IMR-90 (cell line): ENCODE measurements around the gene CALML3. TPM values are rescaled to one million over a fixed set of nuclear protein-coding genes. Genes with fewer than 3 reads are reported as not detected.

Source experiments
- ATAC-seq: fragments of 200-7000 bp; cut with Tn5 transposase; 2 replicates; pipeline ENCODE4 v1.9.1; 2020; ENCODE audit warnings: low read depth, mild to moderate bottlenecking, moderate library complexity
- BruUV-seq: library from RNA; stranded (reverse); fragments of 400-500 nt; replicated peaks from 2 replicates; lab custom pipeline; 2021; lab: Mats Ljungman, UMichigan
- CTCF ChIA-PET: fragments of 300-600 bp; formaldehyde crosslinking; extraction: SDS; loops from one replicate; lab custom pipeline; 2021; ENCODE audit warnings: antibody characterized with exemption; lab: Yijun Ruan, JAX
- POLR2A ChIA-PET: fragments of 300-600 bp; sonication (Branson Sonifier 250); formaldehyde crosslinking; loops from one replicate; lab custom pipeline; 2022; ENCODE audit warnings: antibody characterized with exemption; ENCODE audit not compliant: unreplicated experiment; lab: Charles Lee
- DNase-seq: peaks from one replicate; pipeline ENCODE4 v3.0.0; 2013
- H2AFZ ChIP-seq: replicated peaks from 2 replicates; pipeline ENCODE3; 2013; ENCODE audit warnings: low read length, mild to moderate bottlenecking; ENCODE audit not compliant: poor library complexity
- H2AK5ac ChIP-seq: 2 replicates; pipeline ENCODE4 v1.6.1; 2013; ENCODE audit warnings: low read depth, low read length, inconsistent platforms
- H2AK9ac ChIP-seq: replicated peaks from 2 replicates; pipeline ENCODE3; 2013; ENCODE audit warnings: mild to moderate bottlenecking, low read depth, low read length, moderate library complexity; ENCODE audit not compliant: poor library complexity
- H2BK120ac ChIP-seq: 2 replicates; pipeline ENCODE4 v1.6.1; 2013; ENCODE audit warnings: low read depth, low read length, inconsistent platforms
- H2BK15ac ChIP-seq: 3 replicates; pipeline ENCODE4 v1.6.1; 2013; ENCODE audit warnings: low read depth, low read length, inconsistent platforms
- H2BK20ac ChIP-seq: 2 replicates; pipeline ENCODE4 v1.6.1; 2013; ENCODE audit warnings: low read depth, mild to moderate bottlenecking, inconsistent platforms, low read length, moderate library complexity
- H2BK5ac ChIP-seq: 2 replicates; pipeline ENCODE4 v1.6.1; 2013; ENCODE audit warnings: mild to moderate bottlenecking, low read depth, low read length, inconsistent platforms; ENCODE audit not compliant: poor library complexity, severe bottlenecking
- H3K14ac ChIP-seq: replicated peaks from 2 replicates; pipeline ENCODE4 v1.6.1; 2013; ENCODE audit warnings: low read depth, low read length, inconsistent platforms
- H3K18ac ChIP-seq: 2 replicates; pipeline ENCODE4 v1.6.1; 2013; ENCODE audit warnings: low read depth, low read length, control low read depth
- H3K23ac ChIP-seq: 2 replicates; pipeline ENCODE4 v1.6.1; 2013; ENCODE audit warnings: low read depth, low read length, inconsistent platforms
- H3K27ac ChIP-seq: 2 replicates; pipeline ENCODE4 v1.5.1; 2013; ENCODE audit warnings: mild to moderate bottlenecking, control low read depth, low read length; ENCODE audit not compliant: insufficient read depth
- H3K27me3 ChIP-seq: 2 replicates; pipeline ENCODE4 v1.6.1; 2013; ENCODE audit warnings: low read length; ENCODE audit not compliant: control insufficient read depth, insufficient read depth
- H3K36me3 ChIP-seq: 2 replicates; pipeline ENCODE4 v1.6.1; 2013; ENCODE audit warnings: low read length, mixed read lengths; ENCODE audit not compliant: control insufficient read depth, insufficient read depth
- H3K4ac ChIP-seq: 2 replicates; pipeline ENCODE4 v1.6.1; 2013; ENCODE audit warnings: low read depth, low read length, inconsistent platforms
- H3K4me1 ChIP-seq: 2 replicates; pipeline ENCODE4 v1.6.1; 2013; ENCODE audit warnings: low read length, mixed read lengths; ENCODE audit not compliant: control insufficient read depth, insufficient read depth
- H3K4me2 ChIP-seq: 2 replicates; pipeline ENCODE4 v1.6.1; 2013; ENCODE audit warnings: low read depth, mild to moderate bottlenecking, control low read depth, low read length, moderate library complexity
- H3K4me3 ChIP-seq: 2 replicates; pipeline ENCODE4 v1.5.1; 2013; ENCODE audit warnings: low read depth, mild to moderate bottlenecking, control low read depth, low read length, moderate library complexity; ENCODE audit not compliant: insufficient read depth
- H3K56ac ChIP-seq: 2 replicates; pipeline ENCODE4 v1.6.1; 2013; ENCODE audit warnings: low read length, inconsistent platforms; ENCODE audit not compliant: insufficient read depth; ENCODE audit errors: extremely low read depth
- H3K79me1 ChIP-seq, 2 experiments: 2 replicates each; pipeline ENCODE4 v1.6.1; 2013; ENCODE audit warnings: low read length in 2 of 2, inconsistent platforms in 1 of 2, low read depth in 1 of 2
- H3K9ac ChIP-seq: 2 replicates; pipeline ENCODE4 v1.6.1; 2013; ENCODE audit warnings: low read depth, low read length, control low read depth
- H3K9me1 ChIP-seq: 2 replicates; pipeline ENCODE4 v1.6.1; 2013; ENCODE audit warnings: low read length, inconsistent platforms; ENCODE audit not compliant: insufficient read depth
- H3K9me3 ChIP-seq: 2 replicates; pipeline ENCODE4 v1.6.1; 2013; ENCODE audit warnings: low read length; ENCODE audit not compliant: control insufficient read depth, insufficient read depth
- H4K20me1 ChIP-seq: 2 replicates; pipeline ENCODE4 v1.6.1; 2013; ENCODE audit warnings: low read length, inconsistent platforms; ENCODE audit not compliant: insufficient read depth
- H4K5ac ChIP-seq: 2 replicates; pipeline ENCODE4 v1.6.1; 2013; ENCODE audit warnings: mild to moderate bottlenecking, low read depth, low read length, control low read depth
- H4K8ac ChIP-seq, 2 experiments: 2 replicates each; pipeline ENCODE4 v1.6.1; 2013; ENCODE audit warnings: low read depth in 2 of 2, low read length in 2 of 2, control low read depth in 1 of 2, inconsistent platforms in 1 of 2
- H4K91ac ChIP-seq: 2 replicates; pipeline ENCODE4 v1.6.1; 2013; ENCODE audit warnings: low read depth, low read length, inconsistent platforms; ENCODE audit not compliant: insufficient read depth
- BHLHE40 ChIP-seq: fragments of 150-350 bp; IDR thresholded peaks from 2 replicates; pipeline ENCODE4 v1.6.1; 2016; ENCODE audit warnings: mild to moderate bottlenecking, low read depth, low read length
- CEBPB ChIP-seq: IDR thresholded peaks from 2 replicates; pipeline ENCODE4 v1.6.1; 2012; ENCODE audit warnings: low read depth, low read length, improper control_type of control experiment
- CHD1 ChIP-seq: IDR thresholded peaks from 2 replicates; pipeline ENCODE4 v1.6.1; 2012; ENCODE audit warnings: low read depth, low read length, improper control_type of control experiment
- FOS ChIP-seq: fragments of 150-350 bp; IDR thresholded peaks from 2 replicates; pipeline ENCODE4 v1.6.1; 2016; ENCODE audit warnings: low read depth, low read length
- MAFK ChIP-seq: IDR thresholded peaks from 2 replicates; pipeline ENCODE4 v1.6.1; 2012; ENCODE audit warnings: low read depth, low read length, improper control_type of control experiment
- MAZ ChIP-seq: IDR thresholded peaks from 2 replicates; pipeline ENCODE4 v1.6.1; 2012; ENCODE audit warnings: low read depth, mild to moderate bottlenecking, low read length, improper control_type of control experiment, moderate library complexity, borderline replicate concordance
- MXI1 ChIP-seq: IDR thresholded peaks from 2 replicates; pipeline ENCODE4 v1.6.1; 2012; ENCODE audit warnings: low read depth, mild to moderate bottlenecking, low read length, moderate library complexity, borderline replicate concordance
- POLR2A ChIP-seq: IDR thresholded peaks from 2 replicates; pipeline ENCODE4 v1.6.1; 2012; ENCODE audit warnings: mild to moderate bottlenecking, low read depth, low read length
- RAD21 ChIP-seq: IDR thresholded peaks from 2 replicates; pipeline ENCODE4 v1.6.1; 2012; ENCODE audit warnings: low read length, improper control_type of control experiment
- RCOR1 ChIP-seq: IDR thresholded peaks from 2 replicates; pipeline ENCODE4 v1.6.1; 2012; ENCODE audit warnings: mild to moderate bottlenecking, low read length, improper control_type of control experiment; ENCODE audit not compliant: insufficient replicate concordance
- RFX5 ChIP-seq: IDR thresholded peaks from 2 replicates; pipeline ENCODE4 v1.8.0; 2012; ENCODE audit warnings: low read depth, mild to moderate bottlenecking, low read length, moderate library complexity
- SMC3 ChIP-seq: fragments of 150-350 bp; IDR thresholded peaks from 2 replicates; pipeline ENCODE4 v1.6.1; 2016; ENCODE audit warnings: low read depth, mild to moderate bottlenecking, antibody characterized with exemption, low read length, moderate library complexity
- WGBS, 2 experiments: methylation state at CpG; one replicate each; pipeline versions ENCODE4 v1.1.5 to v1.1.7; 2013; ENCODE audit warnings: missing lambda C conversion rate in 2 of 2; ENCODE audit not compliant: insufficient read length in 1 of 2; ENCODE audit errors: extremely low coverage in 2 of 2; 5-methylcytosine and 5-hydroxymethylcytosine counted together
- dilution Hi-C: fragments of 300-500 bp; cut with HindIII; formaldehyde crosslinking; loops from one replicate; pipeline ENCODE4 v1.14.3; 2018; ENCODE audit warnings: low sequenced_read_pairs; ENCODE audit not compliant: unreplicated experiment
- in situ Hi-C: fragments of 300-500 bp; cut with MboI; formaldehyde crosslinking; loops from 3 replicates; pipeline ENCODE4 v1.14.3; 2019; ENCODE audit warnings: low sequenced_read_pairs, inconsistent platforms, mixed read lengths
- intact Hi-C: fragments of 100-400 bp; cut with micrococcal nuclease; formaldehyde crosslinking; loops from 2 replicates; pipeline ENCODE4 v1.10.0; 2022
- polyA plus RNA-seq, 3 experiments: library from polyadenylated mRNA; depleted of rRNA; stranded (reverse); fragments of >200 nt; gene quantifications; 2 replicates each; pipeline ENCODE4 v1.2.3, GENCODE V29; 2012; ENCODE audit warnings: low replicate concordance in 1 of 3
- total RNA-seq: library from RNA; depleted of rRNA; stranded (reverse); fragments of >200 nt; gene quantifications from 2 replicates; pipeline ENCODE4 v1.2.3, GENCODE V29; 2012
- TF ChIP-seq, protein P1 (sequence below): fragments of 150-350 bp; IDR thresholded peaks from 2 replicates; pipeline ENCODE4 v1.6.1; 2017; ENCODE audit warnings: mild to moderate bottlenecking, antibody characterized with exemption, low read length, low read depth
- TF ChIP-seq, protein P2 (sequence below): conservative IDR thresholded peaks from 2 replicates; pipeline ENCODE4 v1.5.1; 2012; ENCODE audit warnings: mild to moderate bottlenecking, low read depth, low read length, improper control_type of control experiment
- TF ChIP-seq, protein P3 (sequence below): fragments of 150-350 bp; IDR thresholded peaks from 2 replicates; pipeline ENCODE4 v1.6.1; 2016; ENCODE audit warnings: low read depth, mild to moderate bottlenecking, low read length, moderate library complexity, borderline replicate concordance

Gene CALML3
- total and polyA plus RNA-seq, 2 of the 4 experiments (the other 2 are of a cell fraction) = not detected

DNA sequence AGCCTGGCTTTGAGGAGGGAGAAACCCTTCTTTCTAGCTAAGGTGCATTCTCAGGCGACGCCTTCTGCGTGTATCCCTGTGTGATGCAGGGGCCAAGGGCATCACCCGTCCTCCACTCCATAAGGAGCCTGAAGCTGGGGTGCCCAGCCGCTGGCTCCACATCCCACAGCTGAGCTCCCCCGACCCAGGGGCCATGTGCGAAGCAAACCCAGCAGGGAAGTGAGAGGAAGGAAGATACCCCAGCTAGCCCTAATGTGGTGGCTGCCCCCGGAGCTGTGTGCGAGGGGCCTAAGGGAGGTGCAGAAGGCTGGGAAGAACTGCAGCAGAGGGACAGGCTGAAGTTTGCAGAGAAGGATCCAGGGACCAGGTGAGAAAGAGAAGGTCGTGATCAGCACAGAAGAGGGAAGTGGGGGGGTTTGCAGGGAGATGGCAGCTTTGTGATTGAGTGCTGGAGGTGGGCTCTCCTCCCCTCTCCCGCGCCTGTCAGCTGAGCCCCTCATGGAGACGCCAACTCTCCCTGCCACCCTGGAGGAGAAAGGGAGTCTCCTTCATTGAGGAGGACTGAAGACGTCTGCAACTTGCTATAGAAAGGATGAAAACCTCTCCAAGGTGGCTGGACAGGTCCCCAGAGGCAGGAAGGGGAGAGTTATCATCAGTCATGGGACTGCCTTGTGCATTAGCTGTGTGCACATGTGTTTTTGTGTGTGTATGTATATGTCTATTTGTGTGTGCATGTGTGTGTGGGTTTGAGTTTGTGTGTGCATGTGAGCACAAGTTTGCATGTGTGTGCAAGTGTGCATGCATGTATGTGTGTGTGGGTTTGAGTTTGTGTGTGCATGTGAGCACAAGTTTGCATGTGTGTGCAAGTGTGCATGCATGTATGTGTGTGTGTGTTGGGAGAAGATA is 21.9 kb upstream of the CALML3 start:
- peaks cover 50% of the 10 kb centered on the region for H3K27me3 ChIP-seq
- WGBS, 2 experiments = 60% methylated on average over 3 of the region's 14 CpGs; no CpG with 5 or more reads in 1 of the 2 experiments
- CTCF ChIA-PET = no interaction called here
- no peak for TF ChIP-seq RCOR1
- TF ChIP-seq MAFK = no peak
- no peak for TF ChIP-seq FOS
- TF ChIP-seq, protein P1, sequence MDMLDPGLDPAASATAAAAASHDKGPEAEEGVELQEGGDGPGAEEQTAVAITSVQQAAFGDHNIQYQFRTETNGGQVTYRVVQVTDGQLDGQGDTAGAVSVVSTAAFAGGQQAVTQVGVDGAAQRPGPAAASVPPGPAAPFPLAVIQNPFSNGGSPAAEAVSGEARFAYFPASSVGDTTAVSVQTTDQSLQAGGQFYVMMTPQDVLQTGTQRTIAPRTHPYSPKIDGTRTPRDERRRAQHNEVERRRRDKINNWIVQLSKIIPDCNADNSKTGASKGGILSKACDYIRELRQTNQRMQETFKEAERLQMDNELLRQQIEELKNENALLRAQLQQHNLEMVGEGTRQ = no peak
- TF ChIP-seq, protein P2, sequence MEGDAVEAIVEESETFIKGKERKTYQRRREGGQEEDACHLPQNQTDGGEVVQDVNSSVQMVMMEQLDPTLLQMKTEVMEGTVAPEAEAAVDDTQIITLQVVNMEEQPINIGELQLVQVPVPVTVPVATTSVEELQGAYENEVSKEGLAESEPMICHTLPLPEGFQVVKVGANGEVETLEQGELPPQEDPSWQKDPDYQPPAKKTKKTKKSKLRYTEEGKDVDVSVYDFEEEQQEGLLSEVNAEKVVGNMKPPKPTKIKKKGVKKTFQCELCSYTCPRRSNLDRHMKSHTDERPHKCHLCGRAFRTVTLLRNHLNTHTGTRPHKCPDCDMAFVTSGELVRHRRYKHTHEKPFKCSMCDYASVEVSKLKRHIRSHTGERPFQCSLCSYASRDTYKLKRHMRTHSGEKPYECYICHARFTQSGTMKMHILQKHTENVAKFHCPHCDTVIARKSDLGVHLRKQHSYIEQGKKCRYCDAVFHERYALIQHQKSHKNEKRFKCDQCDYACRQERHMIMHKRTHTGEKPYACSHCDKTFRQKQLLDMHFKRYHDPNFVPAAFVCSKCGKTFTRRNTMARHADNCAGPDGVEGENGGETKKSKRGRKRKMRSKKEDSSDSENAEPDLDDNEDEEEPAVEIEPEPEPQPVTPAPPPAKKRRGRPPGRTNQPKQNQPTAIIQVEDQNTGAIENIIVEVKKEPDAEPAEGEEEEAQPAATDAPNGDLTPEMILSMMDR = no peak
- no peak for TF ChIP-seq POLR2A
- TF ChIP-seq RAD21 = no peak
- no peak for TF ChIP-seq SMC3
- no peak for TF ChIP-seq RFX5
- no peak for TF ChIP-seq MXI1
- TF ChIP-seq, protein P3, sequence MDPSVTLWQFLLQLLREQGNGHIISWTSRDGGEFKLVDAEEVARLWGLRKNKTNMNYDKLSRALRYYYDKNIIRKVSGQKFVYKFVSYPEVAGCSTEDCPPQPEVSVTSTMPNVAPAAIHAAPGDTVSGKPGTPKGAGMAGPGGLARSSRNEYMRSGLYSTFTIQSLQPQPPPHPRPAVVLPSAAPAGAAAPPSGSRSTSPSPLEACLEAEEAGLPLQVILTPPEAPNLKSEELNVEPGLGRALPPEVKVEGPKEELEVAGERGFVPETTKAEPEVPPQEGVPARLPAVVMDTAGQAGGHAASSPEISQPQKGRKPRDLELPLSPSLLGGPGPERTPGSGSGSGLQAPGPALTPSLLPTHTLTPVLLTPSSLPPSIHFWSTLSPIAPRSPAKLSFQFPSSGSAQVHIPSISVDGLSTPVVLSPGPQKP = no peak
- no peak for TF ChIP-seq CHD1
- no peak for TF ChIP-seq CEBPB
- no peak for TF ChIP-seq MAZ
- no peak for TF ChIP-seq BHLHE40

More for the DNA sequence above, 21.9 kb upstream of the CALML3 start:
- Histone ChIP-seq H3K36me3 (no peaks in the 10 kb centered on the region), H4K8ac (no peak overlapping the region), H3K27ac (no peak overlapping the region), H3K4me3 (no peak overlapping the region), H4K5ac (no peak overlapping the region), H3K4me1 (no peaks in the 10 kb centered on the region), H4K20me1 (no peaks in the 10 kb centered on the region), H3K18ac (no peak overlapping the region), H3K4me2 (no peak overlapping the region), H3K4ac (no peak overlapping the region), H2AK5ac (no peak overlapping the region), H2BK120ac (no peak overlapping the region), H2AK9ac (no peak overlapping the region), H2BK5ac (no peak overlapping the region), H2AFZ (no peak overlapping the region), H2BK20ac (no peak overlapping the region), H4K91ac (no peak overlapping the region), H3K9me1 (peaks cover 10% of the 10 kb centered on the region; the same call in 1 of the 2 replicates), H2BK15ac (no peak overlapping the region), H3K9me3 (no peaks in the 10 kb centered on the region), H3K9ac (no peak overlapping the region), H3K23ac (no peak overlapping the region), H3K56ac (no peak overlapping the region), H3K14ac (no peak overlapping the region), H3K79me1 (no peaks in the 10 kb centered on the region)
- POLR2A ChIA-PET = no interaction called here
- no TSS peak for BruUV-seq
- in situ Hi-C loops = no loop called here
- no peak for DNase-seq
- no peak for ATAC-seq
- intact Hi-C loops = no loop called here
- dilution Hi-C loops = no loop called here
